ENCODE data around the gene ANKS1A. TPM values are rescaled to one million over a fixed set of nuclear protein-coding genes. Genes with fewer than 3 reads are reported as not detected.

ANKS1A gene
- total RNA-seq, 2 donors from 2014 or later, result 25.3 to 26.0 TPM

DNA sequence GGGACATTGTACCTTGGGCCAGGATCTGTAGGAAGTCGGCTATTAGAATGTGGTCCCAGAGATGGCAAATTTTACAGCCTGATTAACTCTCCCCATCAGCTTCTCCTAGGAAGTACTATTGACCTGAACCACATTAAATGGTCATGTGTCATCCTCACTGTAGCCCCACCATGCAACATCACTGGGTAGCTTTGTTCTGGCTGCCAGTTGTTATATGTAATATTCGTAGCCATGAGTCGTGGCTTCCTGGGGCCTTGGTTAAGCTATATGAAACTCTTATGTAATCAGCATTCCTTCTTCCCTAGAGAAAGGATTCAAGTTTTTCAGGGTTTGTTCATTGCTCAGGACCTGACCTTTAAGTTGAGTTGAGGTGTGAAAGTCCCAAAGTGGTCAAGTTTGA is 125.7 kb downstream of the ANKS1A start:
- Histone ChIP-seq H3K9ac (ENCODE audit: low read depth in 2 of 2, low read length in 2 of 2) (no peak overlapping the region), H3K27ac (no peak overlapping the region)
- intact Hi-C loops (cut with DNase I), result no loop called here

DNA sequence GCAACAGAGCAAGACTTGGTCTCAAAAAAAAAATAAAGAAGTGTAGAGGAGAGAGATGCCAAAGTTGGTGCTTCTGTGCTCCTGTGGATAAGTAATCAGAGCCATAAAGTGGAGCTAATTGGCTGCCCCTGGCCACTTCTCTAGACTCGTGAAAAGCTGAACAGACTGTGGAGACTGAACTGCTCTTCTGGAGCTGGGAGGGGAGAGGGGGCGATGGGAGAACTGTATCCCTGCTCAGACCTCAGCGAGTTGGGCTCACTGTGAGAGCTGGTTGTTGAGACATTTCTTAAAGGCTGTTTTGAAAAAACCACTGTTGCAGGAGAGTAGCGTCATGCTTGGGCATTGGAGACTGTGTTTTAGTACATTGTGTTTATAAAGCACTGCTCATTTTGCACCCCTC is 126.4 kb downstream of the ANKS1A start:
- TF ChIP-seq, protein P1, sequence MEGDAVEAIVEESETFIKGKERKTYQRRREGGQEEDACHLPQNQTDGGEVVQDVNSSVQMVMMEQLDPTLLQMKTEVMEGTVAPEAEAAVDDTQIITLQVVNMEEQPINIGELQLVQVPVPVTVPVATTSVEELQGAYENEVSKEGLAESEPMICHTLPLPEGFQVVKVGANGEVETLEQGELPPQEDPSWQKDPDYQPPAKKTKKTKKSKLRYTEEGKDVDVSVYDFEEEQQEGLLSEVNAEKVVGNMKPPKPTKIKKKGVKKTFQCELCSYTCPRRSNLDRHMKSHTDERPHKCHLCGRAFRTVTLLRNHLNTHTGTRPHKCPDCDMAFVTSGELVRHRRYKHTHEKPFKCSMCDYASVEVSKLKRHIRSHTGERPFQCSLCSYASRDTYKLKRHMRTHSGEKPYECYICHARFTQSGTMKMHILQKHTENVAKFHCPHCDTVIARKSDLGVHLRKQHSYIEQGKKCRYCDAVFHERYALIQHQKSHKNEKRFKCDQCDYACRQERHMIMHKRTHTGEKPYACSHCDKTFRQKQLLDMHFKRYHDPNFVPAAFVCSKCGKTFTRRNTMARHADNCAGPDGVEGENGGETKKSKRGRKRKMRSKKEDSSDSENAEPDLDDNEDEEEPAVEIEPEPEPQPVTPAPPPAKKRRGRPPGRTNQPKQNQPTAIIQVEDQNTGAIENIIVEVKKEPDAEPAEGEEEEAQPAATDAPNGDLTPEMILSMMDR (IDR thresholded peaks at IDR 0.05), result no peak
- intact Hi-C loops (cut with DNase I), result no loop called here
- H3K4me3 ChIP-seq, result no peak overlapping the region
- H3K27me3 ChIP-seq, result no peaks in the 10 kb centered on the region
- DNase-seq, result no peak
- H3K9me3 ChIP-seq, result no peaks in the 10 kb centered on the region
- no peaks in the 10 kb centered on the region for H3K36me3 ChIP-seq
- peaks cover 2% of the 10 kb centered on the region for H3K4me1 ChIP-seq
- no peak overlapping the region for H3K27ac ChIP-seq
- H3K9ac ChIP-seq (ENCODE audit: low read depth in 2 of 2, low read length in 2 of 2), result no peak overlapping the region

More for the DNA sequence above, 125.7 kb downstream of the ANKS1A start:
- Histone ChIP-seq H3K4me1 (peaks cover 2% of the 10 kb centered on the region), H3K9me3 (no peaks in the 10 kb centered on the region), H3K4me3 (no peak overlapping the region), H3K27me3 (no peaks in the 10 kb centered on the region), H3K36me3 (no peaks in the 10 kb centered on the region)
- TF ChIP-seq, protein P1 (IDR thresholded peaks at IDR 0.05), result no peak
- no peak for DNase-seq

DNA sequence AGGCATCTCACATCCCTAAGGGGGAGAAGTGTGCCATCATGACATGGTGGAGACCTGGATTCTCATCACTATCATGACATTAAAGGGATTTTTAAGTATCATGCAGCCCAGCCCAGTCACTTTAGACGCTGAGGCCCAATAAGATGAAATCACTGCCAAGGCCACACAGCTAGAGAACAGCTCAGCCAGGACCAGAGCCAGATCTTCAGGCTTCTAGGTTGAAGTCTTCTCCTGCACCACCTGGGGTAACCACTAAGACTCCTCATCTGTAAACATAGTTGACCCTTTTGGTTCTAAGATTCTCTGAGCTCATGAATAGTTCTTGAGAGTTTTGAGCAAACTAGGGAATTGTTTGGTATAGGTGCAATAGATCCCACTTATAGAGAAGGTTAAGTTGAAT is 126.9 kb downstream of the ANKS1A start:
- no peaks in the 10 kb centered on the region for H3K9me3 ChIP-seq
- TF ChIP-seq, protein P1 (IDR thresholded peaks at IDR 0.05), result no peak
- H3K36me3 ChIP-seq, result no peaks in the 10 kb centered on the region
- H3K4me1 ChIP-seq, result peaks cover 2% of the 10 kb centered on the region
- H3K9ac ChIP-seq (ENCODE audit: low read depth in 2 of 2, low read length in 2 of 2), result no peak overlapping the region
- no peaks in the 10 kb centered on the region for H3K27me3 ChIP-seq
- peak overlapping the region; percentile 64 for H3K27ac ChIP-seq
- intact Hi-C loops (cut with DNase I), result no loop called here
- DNase-seq, result no peak
- no peak overlapping the region for H3K4me3 ChIP-seq

DNA sequence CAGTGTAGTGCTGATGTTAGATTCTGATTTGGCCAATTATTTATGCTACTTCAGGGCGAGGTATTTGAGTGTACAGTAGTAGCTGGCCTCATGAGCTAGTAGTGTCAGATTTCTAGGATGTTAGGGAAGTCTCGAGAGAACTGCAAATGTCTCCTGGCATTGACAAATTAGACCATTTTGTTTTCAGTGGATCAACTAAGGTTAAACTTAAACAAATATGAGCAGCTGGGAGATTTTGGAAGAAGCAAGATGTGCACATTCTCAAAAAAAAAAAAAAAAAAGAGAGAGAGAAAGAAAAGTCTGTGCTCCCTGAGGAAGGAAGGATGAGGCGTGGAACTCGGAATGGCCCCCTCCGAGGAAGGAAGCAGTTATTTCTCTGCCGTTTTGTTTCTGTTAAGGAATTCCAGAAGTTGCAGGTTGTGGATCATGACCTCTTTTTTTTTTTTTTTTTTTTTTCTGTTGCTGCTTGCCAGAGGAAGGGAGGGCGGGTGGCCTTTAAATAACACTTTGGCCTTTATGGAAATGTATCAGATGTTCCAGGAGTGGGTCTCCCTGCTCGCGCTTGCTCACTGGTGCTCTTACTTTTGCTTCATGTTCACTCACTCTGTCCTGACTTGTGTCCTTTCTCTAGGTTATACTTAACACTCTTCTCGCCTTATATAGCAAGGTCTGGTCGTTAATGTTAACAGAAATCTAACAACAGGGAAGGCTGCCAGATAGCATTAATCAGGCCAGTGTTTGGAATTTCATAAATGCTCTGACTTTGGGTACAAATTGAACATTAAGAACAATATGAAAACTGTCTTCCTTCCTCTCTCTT is 127.7 kb downstream of the ANKS1A start:
- intact Hi-C loops (cut with DNase I), result no loop called here
- DNase-seq, result no peak
- H3K4me3 ChIP-seq, result no peak overlapping the region
- H3K36me3 ChIP-seq, result no peaks in the 10 kb centered on the region
- TF ChIP-seq, protein P1 (IDR thresholded peaks at IDR 0.05), result no peak
- peak overlapping the region in 1 of 2 donors; percentile 44 for H3K9ac ChIP-seq (ENCODE audit: low read depth in 2 of 2, low read length in 2 of 2)
- H3K4me1 ChIP-seq, result peaks cover 2% of the 10 kb centered on the region
- H3K27me3 ChIP-seq, result no peaks in the 10 kb centered on the region
- no peaks in the 10 kb centered on the region for H3K9me3 ChIP-seq
- H3K27ac ChIP-seq, result peak overlapping the region; percentile 64

DNA sequence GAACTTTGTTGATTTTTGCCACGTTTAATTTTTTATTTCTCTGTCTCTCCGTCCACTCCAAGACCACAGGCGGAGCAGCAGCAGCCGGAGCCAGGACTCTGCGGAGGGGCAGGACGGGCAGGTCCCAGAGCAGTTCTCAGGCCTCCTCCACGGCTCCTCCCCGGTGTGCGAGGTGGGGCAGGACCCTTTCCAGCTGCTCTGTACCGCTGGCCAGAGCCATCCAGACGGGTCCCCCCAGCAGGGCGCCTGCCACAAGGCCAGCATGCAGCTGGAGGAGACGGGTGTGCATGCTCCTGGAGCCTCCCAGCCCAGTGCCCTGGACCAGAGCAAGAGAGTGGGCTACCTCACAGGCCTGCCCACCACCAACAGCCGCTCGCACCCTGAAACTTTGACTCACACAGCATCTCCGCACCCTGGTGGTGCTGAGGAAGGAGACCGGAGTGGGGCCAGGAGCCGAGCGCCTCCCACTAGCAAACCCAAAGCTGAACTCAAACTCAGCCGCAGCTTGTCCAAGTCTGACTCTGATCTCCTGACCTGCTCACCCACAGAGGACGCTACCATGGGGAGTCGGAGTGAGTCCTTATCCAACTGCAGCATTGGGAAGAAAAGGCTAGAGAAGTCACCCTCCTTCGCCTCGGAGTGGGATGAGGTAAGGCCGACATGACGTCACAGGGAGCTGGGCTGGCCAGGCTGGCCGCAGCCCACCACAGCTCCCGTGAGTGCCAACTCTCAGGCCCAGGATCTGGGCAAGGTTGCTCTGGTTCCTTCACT is 128.5 kb downstream of the ANKS1A start:
- peak overlapping the region; percentile 64 for H3K27ac ChIP-seq
- peaks cover 2% of the 10 kb centered on the region for H3K4me1 ChIP-seq
- H3K27me3 ChIP-seq, result no peaks in the 10 kb centered on the region
- intact Hi-C loops (cut with DNase I), result no loop called here
- peak overlapping the region; percentile 44 to 66 for H3K9ac ChIP-seq (ENCODE audit: low read depth in 2 of 2, low read length in 2 of 2)
- H3K4me3 ChIP-seq, result peak overlapping the region; percentile 14
- H3K9me3 ChIP-seq, result no peaks in the 10 kb centered on the region
- H3K36me3 ChIP-seq, result no peaks in the 10 kb centered on the region
- DNase-seq, result no peak
- TF ChIP-seq, protein P1 (IDR thresholded peaks at IDR 0.05), result no peak

Measured in colonic mucosa (tissue), 4 donors.